Panc1 (cell line): ENCODE data around the gene CNN2. TPM values are rescaled to one million over a fixed set of nuclear protein-coding genes. Genes with fewer than 3 reads are reported as not detected.

Experiments
- ATAC-seq: fragments of 200-7000 bp; cut with Tn5 transposase; 2 replicates; pipeline ENCODE4 v1.9.1; 2020; ENCODE audit warnings: mild to moderate bottlenecking, moderate library complexity
- BruUV-seq: library from RNA; stranded (reverse); fragments of 400-500 nt; replicated peaks from 2 replicates; lab custom pipeline; 2021; lab: Mats Ljungman, UMichigan
- CTCF ChIA-PET: fragments of 300-600 bp; sonication (Branson Sonifier 250); formaldehyde crosslinking; loops from one replicate; lab custom pipeline; 2022; ENCODE audit warnings: antibody characterized with exemption; lab: Charles Lee
- POLR2A ChIA-PET: fragments of 300-600 bp; sonication (Branson Sonifier 250); formaldehyde crosslinking; loops from one replicate; lab custom pipeline; 2022; ENCODE audit warnings: antibody characterized with exemption; lab: Charles Lee
- DNase-seq: peaks from one replicate; pipeline ENCODE4 v3.0.0-alpha.2; 2010; ENCODE audit warnings: low read depth, low spot score
- H3K27ac ChIP-seq: 2 replicates; pipeline ENCODE4 v1.5.1; 2011; ENCODE audit warnings: mild to moderate bottlenecking, low read length, inconsistent platforms
- H3K27me3 ChIP-seq: fragments of 200-500 bp; sonication (Bioruptor generic); 2 replicates; pipeline ENCODE4 v1.6.0; 2014; ENCODE audit warnings: low read length, inconsistent platforms; ENCODE audit not compliant: control insufficient read depth, insufficient read depth
- H3K36me3 ChIP-seq: fragments of 200-500 bp; sonication (Bioruptor generic); 2 replicates; pipeline ENCODE4 v1.5.1; 2014; ENCODE audit warnings: inconsistent platforms, mild to moderate bottlenecking, low read length, moderate library complexity; ENCODE audit not compliant: control insufficient read depth, insufficient read depth
- H3K4me1 ChIP-seq: 2 replicates; pipeline ENCODE4 v1.5.1; 2011; ENCODE audit warnings: inconsistent platforms, mild to moderate bottlenecking, low read length, moderate library complexity; ENCODE audit not compliant: control insufficient read depth, insufficient read depth
- H3K4me3 ChIP-seq, 2 experiments: 2 replicates each; pipeline ENCODE4 v1.5.1; 2011 to 2012; ENCODE audit warnings: low read depth in 2 of 2, low read length in 2 of 2, mild to moderate bottlenecking in 2 of 2, inconsistent platforms in 1 of 2, moderate library complexity in 1 of 2
- H3K9me3 ChIP-seq: fragments of 200-500 bp; sonication (Bioruptor generic); 2 replicates; pipeline ENCODE4 v1.5.1; 2014; ENCODE audit warnings: low read depth, mild to moderate bottlenecking, inconsistent platforms, low read length, moderate library complexity; ENCODE audit not compliant: control insufficient read depth, insufficient read depth
- CTCF ChIP-seq: fragments of 450-650 bp; IDR thresholded peaks from 2 replicates; pipeline ENCODE4 v1.5.1; 2017; ENCODE audit warnings: mild to moderate bottlenecking
- POLR2AphosphoS5 ChIP-seq: IDR thresholded peaks from 2 replicates; pipeline ENCODE4 v1.6.1; 2012; ENCODE audit warnings: mild to moderate bottlenecking, low read depth, low read length, moderate library complexity
- REST ChIP-seq, 2 experiments: IDR thresholded peaks; 2 replicates each; pipeline ENCODE4 v1.6.1; 2011 to 2012; ENCODE audit warnings: low read depth in 2 of 2, control low read depth in 1 of 2, low read length in 1 of 2, mild to moderate bottlenecking in 1 of 2, moderate library complexity in 1 of 2; ENCODE audit not compliant: insufficient read depth in 1 of 2
- SIN3A ChIP-seq: IDR thresholded peaks from 2 replicates; pipeline ENCODE4 v1.6.1; 2012; ENCODE audit warnings: low read depth, mild to moderate bottlenecking, low read length, moderate library complexity, borderline replicate concordance; ENCODE audit not compliant: insufficient read depth
- TCF7L2 ChIP-seq: IDR thresholded peaks from 2 replicates; pipeline ENCODE4 v1.6.1; 2011; ENCODE audit warnings: mild to moderate bottlenecking, low read depth, low read length, inconsistent platforms
- in situ Hi-C: cut with HindIII; loops from 2 replicates; pipeline ENCODE4 v1.10.0; 2016; ENCODE audit warnings: low sequenced_read_pairs, low pct_unique_long_range_greater_than_20kb
- intact Hi-C: fragments of 100-400 bp; cut with micrococcal nuclease; formaldehyde crosslinking; loops from one replicate; pipeline ENCODE4 v1.10.0; 2022; ENCODE audit not compliant: unreplicated experiment
- total RNA-seq: library from RNA; stranded (reverse); gene quantifications from one replicate; pipeline ENCODE4 v1.2.1, GENCODE V29; 2021; ENCODE audit not compliant: unreplicated experiment

Gene CNN2
- total RNA-seq, 1 experiment from 2014 or later = 203 TPM

- CTCF ChIA-PET = no interaction called here
- intact Hi-C loops = no loop called here
These were observed 23.8 kb upstream of the CNN2 start for GRCh38 chr19:1002600-1002999.

GRCh38 chr19:1003283-1003682, 23.1 kb upstream of the CNN2 start:
- Histone ChIP-seq H3K36me3 (no peaks in the 10 kb centered on the region), H3K9me3 (no peaks in the 10 kb centered on the region), H3K27ac (no peak overlapping the region), H3K4me3 (no peak overlapping the region), H3K27me3 (no peaks in the 10 kb centered on the region), H3K4me1 (no peaks in the 10 kb centered on the region; the same call in 1 of the 2 replicates)
- TF ChIP-seq POLR2AphosphoS5 (no peak), REST (IDR thresholded peaks at IDR 0.05; ENCODE audit: insufficient read depth in 1 of 2, low read depth in 2 of 2, low read length in 1 of 2) (no peak), TCF7L2 (no peak), CTCF (no peak), SIN3A (no peak)
- intact Hi-C loops = no loop called here
- in situ Hi-C loops = no loop called here
- DNase-seq (no peak), ATAC-seq (no peak)
- CTCF ChIA-PET = no interaction called here
- no TSS peak for BruUV-seq
- POLR2A ChIA-PET = no interaction called here

More at GRCh38 chr19:1002600-1002999, 23.8 kb upstream of the CNN2 start:
- in situ Hi-C loops = no loop called here
- no peaks in the 10 kb centered on the region for H3K9me3 ChIP-seq
- no TSS peak for BruUV-seq
- no peak for DNase-seq
- H3K4me3 ChIP-seq = no peak overlapping the region
- ATAC-seq = no peak
- H3K27ac ChIP-seq = no peak overlapping the region
- TF ChIP-seq POLR2AphosphoS5 = no peak
- no peaks in the 10 kb centered on the region for H3K27me3 ChIP-seq
- no peaks in the 10 kb centered on the region; the same call in 1 of the 2 replicates for H3K4me1 ChIP-seq
- no peaks in the 10 kb centered on the region for H3K36me3 ChIP-seq
- POLR2A ChIA-PET = no interaction called here

- Histone ChIP-seq H3K9me3 (no peaks in the 10 kb centered on the region), H3K27ac (no peak overlapping the region), H3K36me3 (no peaks in the 10 kb centered on the region), H3K27me3 (no peaks in the 10 kb centered on the region), H3K4me1 (no peaks in the 10 kb centered on the region; the same call in 1 of the 2 replicates), H3K4me3 (no peak overlapping the region)
- intact Hi-C loops (no loop called here), in situ Hi-C loops (no loop called here)
- ATAC-seq (no peak), DNase-seq (no peak)
- no peak for TF ChIP-seq REST (IDR thresholded peaks at IDR 0.05; ENCODE audit: insufficient read depth in 1 of 2, low read depth in 2 of 2, low read length in 1 of 2)
- no peak for TF ChIP-seq SIN3A
- no peak for TF ChIP-seq TCF7L2
- no peak for TF ChIP-seq CTCF
- TF ChIP-seq POLR2AphosphoS5 = no peak
- ChIA-PET CTCF (no interaction called here), POLR2A (no interaction called here)
- BruUV-seq = no TSS peak
These were observed 22.1 kb upstream of the CNN2 start for GRCh38 chr19:1004204-1004802.
